ENCODE data around the gene TAMALIN.

DNA sequence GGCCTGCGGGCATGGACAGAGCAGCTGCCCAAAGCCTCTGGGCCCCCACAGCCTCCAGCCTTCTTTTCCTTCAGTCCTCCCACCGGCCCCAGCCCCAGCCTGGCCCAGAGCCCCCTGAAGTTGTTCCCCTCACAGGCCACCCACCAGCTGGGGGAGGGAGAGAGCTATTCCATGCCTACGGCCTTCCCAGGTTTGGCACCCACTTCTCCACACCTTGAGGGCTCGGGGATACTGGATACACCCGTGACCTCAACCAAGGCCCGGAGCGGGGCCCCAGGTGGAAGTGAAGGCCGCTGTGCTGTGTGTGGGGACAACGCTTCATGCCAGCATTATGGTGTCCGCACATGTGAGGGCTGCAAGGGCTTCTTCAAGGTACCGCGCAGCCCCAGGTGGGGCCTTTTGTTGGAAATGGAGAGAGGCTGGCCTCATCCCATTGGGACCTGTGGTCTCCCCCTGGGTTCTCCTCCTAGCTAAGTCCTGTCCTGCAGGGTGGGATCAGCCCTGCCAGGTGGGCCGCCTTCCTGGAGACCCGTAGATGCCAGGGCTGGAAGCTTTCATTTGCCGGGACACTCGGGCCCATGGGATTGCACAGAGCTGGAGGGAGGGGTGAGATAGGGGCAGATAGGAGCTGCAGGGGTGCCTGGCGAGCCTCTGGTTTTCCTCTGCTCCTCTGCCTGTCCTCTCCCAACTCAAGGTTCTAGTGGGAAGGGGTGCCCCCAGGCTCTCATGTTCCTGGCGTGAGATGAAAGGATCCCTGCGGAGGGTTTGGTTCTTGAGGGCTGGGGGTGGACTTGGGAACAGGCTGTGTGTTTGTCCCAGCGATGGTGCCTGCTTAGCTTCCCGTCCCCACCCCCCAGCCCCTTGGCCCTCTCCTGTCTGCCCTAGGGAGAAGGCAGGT is 48.3 kb downstream of the TAMALIN start:
- TF ChIP-seq EZH2 (IDR thresholded peaks at IDR 0.05): no peak
- TF ChIP-seq POLR2AphosphoS5 (IDR thresholded peaks at IDR 0.05; ENCODE audit: borderline replicate concordance, low read depth, low read length): no peak
- no peak for TF ChIP-seq FOXP2 (optimal IDR thresholded peaks at IDR 0.05; ENCODE audit: control extremely low read depth, extremely low read length, insufficient read depth)
